Stimulated activated CD4-positive, alpha-beta T cell treated with anti-CD3 and anti-CD28 coated beads, Interleukin-12 subunit alpha, Interleukin-12 subunit beta, amount 100 ng/mL, for 4 hours (primary cell): Measurements from ENCODE around the gene ATP2C2.
"Not testable (repeated sequence)": the region's sequence is repeated elsewhere in the genome, so short reads cannot be mapped to it uniquely, and the experiment has no call there.

Source experiments
- DNase-seq: peaks from one replicate; pipeline ENCODE4 v3.0.0-alpha.2; 2020

Gene ATP2C2

DNA sequence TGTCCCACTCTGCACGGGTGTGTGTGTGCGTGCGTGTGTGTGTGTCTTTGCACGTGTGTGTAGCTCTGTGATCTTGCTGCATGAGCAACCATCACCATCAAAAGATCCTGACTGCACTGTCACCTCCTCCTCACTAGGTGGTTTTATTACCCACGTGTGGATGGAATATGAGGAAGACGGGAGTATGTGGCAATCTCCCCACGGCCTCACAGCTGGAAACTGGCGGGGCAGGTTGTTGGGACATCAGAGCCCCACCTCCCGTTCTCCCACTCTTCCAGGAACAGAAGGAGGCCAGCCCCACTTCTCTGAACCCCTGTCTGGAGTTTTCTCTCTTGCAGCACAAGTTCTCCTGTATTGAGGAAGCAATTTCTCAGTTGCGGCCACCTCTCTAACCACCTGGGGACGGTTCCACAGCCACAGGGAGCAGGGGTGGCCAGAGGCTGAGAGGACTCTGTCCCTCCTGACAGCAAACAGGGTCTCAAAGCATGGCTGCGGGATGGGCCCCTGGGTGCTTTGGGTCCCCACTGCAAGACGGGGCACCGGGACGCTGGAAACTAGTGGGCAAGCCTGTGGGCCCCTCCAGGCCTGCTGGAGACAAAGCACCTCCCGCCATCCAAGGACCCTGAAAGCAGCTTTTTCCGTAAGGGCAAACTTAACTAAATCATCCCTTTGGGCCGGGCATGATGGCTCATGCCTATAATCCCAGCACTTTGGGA lies 27.9 kb upstream of the ATP2C2 start:
- DNase-seq = no peak

DNA sequence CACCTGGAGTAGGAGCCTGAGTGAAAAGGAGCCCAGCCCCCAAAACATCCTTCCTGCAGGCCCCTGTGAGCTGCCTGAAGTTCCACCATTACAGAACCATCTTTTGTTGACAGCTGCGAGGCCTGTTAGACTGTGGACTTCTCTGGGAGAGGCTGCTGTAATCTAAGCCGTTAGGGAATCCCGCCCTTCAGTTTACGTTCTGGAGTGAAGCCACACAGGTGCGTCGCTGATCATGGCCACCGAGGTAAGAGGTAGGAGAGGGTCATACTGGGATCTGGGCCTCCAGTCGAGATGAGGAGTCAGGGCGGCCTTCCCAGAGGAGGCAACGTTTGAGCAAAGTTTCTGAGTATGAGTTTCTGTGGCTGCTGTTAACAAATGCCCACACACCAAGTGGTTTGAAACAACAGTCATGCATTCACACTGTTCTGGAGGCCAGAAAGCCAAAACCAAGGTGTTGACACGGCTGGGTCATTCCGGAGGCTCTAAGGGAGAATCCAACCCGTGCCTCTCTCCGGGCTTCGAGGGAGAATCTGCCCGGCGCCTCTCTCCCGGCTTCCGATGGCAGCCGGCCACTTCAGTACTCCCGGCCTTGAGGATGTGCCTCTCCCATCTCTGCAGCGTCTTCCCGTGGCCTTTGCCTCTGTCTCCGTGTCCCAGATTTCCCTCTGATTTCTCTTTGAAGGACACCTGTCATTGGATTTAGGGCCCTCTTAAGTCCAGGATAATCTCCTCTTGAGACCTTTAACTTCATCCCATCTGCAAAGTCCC lies 26.6 kb upstream of the ATP2C2 start:
- no peak for DNase-seq

DNA sequence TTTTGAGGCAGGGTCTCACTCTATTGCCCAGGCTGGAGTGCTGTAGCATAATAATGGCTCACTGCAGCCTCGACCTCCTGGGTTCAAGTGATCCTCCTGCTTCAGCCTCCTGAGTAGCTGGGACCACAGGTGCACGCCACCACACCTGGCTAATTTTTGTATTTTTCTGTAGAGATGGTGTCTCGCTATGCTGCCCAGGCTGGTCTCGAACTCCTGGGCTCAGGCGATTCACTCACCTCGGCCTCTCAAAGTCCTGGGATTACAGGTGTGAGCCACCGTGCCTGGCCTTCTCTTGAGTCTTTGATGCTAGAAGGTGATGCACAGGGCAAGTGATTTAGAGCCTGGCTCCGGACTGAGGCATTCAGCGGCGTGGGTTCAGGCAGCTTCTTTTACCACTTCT lies 24.5 kb upstream of the ATP2C2 start:
- DNase-seq = not testable (repeated sequence)

DNA sequence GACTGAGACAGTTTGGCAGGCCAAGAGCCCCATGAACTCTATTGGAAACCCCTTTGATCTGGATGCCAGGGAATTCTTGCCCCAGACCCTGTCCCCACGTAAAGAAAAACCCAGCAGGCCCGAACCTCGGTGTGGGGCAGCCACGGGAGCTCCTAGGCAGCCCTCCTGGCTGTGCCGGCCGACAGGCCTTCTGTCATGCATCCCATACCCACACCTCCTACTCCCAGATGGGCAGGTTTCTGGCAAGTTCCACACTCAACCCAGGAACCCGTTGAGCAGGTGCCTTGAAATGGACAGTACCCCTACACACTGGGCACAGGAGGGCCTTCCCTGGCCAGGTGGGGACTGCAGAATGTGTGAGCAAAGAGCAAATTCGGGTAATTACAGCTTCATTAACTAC lies 23.6 kb upstream of the ATP2C2 start:
- no peak for DNase-seq

DNA sequence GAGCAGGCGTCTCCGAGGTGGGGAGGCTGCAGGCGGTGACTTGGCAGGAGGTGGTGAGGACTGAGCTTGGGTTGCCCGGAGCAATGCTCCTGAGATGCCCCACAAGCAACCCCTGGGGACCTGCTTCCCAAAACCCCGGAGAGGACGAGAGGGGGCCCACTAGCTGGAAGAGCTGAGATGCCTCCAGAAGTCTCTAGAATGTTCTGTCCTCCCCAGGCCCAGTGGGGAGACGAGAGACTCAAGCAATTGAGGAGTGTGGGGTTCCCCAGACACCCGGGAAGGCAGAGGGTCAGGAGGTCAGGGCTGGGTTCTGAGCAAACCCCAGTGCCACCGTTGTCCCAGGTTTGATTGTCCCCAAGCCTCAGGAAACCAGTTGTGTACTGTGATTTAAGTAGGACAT lies 21.2 kb upstream of the ATP2C2 start:
- DNase-seq = no peak

DNA sequence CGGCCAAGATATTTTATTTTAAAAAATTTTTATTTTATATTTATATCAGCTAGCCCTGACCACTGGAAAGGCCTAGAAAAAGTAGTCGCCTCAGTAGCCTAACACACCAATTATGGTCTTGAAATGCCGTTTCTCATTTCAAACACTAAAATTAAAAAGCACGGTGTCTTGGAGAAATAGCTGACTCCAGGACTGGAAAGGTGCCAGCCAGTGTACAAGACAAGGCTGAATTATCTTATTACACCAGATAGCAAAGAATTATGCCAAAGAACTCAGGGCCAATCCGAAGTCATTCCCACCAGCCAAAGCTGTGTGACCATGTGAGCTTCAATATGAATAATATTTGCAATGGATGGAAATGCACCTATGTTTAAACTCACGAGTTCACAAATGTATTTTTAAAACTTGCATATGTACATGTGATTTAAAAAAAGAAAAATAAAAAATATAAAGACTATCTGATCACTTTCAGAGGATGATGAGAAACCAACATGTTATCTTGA lies 19.9 kb upstream of the ATP2C2 start:
- no peak for DNase-seq

DNA sequence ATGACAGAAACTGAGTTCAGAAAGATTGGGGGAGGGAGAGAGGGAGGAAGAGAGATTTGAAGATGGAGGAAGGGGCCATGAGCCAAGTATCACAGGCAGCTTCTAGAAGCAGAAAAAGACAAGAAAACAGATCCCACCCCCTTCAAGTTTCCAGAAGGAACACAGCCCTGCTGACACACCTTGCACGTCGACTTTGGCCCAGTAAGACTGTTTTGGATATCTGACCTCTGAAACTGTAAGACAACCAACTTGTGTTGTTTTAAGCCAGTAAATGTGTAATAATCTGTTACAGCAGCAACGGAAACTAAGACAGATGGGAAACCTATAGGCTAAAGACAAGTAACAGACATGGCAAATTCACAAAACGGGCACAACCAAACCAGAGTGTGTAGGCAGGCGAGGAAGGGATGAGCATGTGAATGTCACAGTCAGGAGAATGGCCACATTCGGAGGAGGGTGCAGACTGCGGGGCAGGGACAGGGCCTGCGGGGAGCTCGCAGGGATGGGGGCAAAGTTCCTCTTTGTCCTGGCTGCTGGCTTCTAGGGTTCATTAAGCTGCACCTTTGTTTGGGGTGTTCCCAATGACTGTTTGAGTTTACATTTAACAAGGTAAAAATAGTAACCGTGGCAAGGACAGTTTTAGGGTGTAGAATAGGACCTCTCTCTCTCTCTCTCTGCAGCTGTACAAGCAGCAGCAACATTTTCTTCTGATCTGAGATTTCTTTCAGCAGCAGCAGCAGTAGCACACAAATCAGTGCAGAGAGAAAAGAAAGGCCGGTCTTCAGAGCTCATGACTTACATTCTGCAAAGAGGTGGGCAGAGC lies 18.3 kb upstream of the ATP2C2 start:
- no peak for DNase-seq

DNA sequence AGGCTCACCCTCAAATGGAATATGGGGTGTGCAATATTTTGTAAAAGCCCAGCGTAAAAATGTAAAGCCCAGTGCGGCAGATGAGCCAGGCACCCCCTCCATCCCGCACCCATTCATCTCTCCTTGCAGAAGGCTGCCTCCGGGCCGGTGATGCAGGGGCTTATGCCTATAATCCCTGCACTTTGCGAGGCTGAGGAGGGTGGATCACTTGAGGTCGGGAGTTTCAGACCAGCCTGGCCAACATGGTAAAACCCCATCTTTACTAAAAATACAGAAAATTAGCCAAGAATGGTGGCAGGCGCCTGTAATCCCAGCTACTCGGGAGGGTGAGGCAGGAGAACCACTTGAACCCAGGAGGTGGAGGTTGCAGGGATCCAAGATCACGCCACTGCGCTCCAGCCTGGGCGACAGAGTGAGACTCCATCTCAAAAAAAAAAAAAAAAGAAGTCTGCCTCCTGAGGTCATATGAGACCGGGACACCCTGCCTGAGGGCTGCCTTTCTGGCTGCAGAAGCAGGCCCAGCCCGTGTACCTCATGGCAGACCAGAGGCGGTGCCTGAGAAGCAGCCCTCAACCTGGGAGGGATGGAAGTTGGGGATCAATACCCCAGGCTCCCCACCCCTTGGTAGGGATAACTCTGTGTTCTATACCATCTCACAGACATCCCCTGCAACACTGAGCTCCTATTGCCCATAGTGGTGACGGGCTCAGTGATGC lies 17.5 kb upstream of the ATP2C2 start:
- DNase-seq = no peak

DNA sequence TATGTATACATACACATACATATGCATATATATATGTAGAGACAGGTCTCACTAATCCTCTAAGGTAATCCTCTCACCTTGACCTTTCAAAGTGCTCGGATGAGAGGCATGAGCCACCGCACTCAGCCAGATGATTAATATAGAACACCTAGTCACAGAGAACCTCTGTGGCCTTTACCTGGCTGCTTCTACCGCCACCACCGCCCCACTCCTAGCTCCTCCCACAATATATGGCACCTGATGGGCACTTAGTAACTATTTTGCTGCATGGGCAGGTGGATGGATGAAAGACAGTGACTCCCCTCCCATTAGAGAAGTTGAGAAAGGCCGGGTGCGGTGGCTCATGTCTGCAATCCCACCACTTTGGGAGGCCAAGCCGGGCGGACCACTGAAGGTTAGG lies 16.7 kb upstream of the ATP2C2 start:
- DNase-seq = no peak

DNA sequence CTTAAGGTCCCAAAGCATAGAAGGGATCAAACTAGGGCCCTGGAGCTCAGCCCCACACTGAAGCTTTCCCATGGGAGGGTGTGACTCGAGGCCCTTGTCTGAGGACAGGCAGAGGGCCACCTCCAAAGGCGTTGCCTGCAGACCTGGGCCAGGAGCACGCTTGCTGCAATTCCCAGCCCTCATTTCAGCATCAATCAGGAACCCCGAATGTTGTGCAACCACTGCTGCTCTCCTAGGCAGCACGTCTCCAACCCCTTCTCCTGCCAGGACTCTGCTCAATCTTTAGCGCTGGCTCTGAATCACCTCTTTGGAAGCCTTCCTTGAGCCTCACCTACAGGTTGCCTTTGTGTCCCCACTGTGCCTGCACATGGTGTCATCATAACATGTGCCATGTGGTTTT lies 14.0 kb upstream of the ATP2C2 start:
- no peak for DNase-seq

DNA sequence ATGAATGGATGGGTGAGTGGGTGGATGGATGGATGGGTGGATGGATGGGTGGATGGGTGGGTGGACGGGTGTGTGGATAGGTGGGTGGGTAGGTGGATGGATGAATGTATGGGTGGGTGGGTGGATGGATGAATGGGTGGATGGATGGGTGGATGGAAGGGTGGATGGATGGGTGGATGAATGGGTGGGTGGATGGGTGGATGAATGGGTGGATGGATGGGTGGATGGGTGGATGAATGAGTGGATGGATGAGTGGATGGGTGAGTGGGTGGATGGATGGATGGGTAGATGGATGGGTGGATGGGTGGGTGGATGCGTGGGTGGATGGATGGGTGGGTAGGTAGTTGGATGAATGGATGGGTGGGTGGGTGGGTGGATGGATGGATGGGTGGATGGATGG lies 13.2 kb upstream of the ATP2C2 start:
- DNase-seq = no peak

DNA sequence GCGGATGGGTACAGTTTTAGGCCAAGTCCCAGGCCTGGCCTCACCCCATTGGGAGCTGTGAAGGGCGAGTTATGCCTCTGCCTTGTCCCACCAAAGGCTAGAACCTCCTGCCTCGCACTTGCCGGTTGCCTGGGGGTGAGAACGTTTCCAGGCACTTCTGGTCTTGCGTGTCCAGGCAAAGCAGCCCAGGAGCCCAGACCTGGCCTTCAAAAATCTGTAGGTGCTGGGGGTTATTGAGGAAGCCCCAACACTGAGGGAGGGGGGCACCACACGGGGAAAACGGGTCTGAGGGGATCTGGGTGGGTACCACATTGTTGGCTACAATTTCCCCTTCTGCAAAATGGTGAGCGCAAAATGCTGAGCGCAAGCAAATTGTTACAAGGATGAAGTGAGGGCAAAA lies 12.2 kb upstream of the ATP2C2 start:
- no peak for DNase-seq

DNA sequence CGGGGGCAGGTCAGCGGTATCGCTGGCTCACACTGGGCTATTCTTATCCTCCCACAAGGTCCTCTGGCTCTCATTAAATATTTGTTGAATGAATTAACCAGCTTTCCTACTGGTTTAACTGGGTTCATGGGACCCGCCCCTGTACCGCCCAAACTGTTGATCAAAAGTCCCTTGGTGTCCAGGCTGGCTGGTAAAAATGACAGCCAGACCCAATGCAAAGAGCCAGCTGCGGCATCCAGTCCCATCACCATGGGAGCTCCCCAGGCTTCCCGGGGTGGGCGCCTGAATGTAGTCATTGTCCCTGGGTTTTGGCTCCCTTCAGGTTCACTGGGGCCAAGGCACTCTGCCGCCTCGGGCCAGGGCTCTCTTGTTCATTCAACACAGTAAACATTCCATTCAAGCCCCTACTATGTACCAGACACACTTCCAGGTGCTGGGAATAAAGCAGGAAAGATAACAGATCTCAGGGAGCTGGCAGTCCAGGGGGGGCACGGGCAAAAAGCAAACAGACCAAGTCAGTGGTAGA lies 11.7 kb upstream of the ATP2C2 start:
- DNase-seq = no peak

DNA sequence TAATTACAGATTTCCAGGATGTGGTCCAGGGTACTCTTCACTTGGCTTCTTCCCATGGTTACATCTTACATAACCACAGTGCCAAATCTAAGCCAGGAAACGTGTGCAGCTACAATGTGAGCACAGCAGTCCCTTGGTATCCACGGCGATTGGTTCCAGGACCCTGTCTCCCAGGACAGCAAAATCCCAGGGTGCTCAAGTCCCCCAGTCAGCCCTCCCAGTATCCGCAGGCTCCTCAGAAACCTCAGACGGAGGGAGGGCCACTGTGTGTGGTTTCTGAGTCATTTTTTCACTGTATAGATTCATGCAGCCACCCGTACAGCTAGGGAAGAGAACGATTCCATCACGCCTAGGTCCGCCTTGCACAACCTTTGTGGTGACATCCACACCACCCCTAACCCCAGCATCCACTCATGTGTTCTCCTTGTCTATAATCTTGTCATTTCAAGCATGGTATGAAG lies 11.1 kb upstream of the ATP2C2 start:
- no peak for DNase-seq

DNA sequence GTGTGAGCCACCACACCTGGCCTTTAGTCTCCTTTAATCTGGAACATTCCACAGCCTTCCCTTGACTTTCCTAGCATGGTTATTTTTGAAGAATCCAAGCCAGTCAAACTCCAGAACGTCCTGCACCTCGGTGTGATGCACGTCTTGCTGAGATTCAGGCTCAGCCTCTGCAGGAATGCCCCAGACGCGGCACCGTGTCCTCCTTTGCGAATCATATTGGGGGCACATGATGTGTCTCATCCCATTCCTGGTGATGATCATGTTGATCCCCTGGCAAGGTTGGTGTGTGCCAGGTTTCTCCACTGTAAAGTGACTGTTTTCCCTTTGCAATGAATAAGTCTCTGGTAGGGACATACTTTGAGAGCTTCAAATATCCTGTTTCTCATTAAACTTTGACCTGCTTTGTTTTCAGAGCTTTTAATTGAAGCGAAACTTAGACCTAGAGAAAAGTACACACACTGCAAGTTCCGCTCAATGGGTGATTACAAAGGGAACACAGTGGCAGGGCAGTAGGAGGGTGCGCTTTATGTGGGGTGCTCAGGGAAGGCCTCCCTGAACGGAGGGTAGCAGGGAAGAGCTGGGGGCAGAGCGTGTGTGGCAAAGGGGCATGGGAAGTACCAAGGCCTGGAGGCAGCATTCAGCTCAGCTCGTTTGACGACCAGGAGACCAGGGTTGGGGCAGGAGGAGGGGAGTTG lies 9.6 kb upstream of the ATP2C2 start:
- DNase-seq = no peak

DNA sequence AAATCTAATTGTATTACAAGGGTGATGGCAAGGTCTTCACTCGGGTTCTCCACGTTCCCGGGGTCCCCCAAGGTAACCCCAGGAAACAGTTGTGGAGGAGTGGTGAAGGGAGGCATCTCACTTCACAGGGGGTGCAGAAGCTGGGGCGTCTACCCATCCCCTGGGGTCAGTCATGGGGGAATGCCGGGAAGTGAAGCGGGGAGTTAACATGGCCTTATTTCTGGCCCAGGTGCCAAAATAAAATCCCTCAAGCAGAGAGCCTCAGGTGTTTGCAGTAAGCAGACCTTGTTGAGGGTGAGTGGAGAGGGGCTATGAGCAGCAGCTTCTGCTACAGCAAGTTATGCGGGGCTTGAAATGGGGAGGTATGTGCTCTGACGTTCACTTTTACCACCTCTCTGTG lies 9.0 kb upstream of the ATP2C2 start:
- DNase-seq = no peak

DNA sequence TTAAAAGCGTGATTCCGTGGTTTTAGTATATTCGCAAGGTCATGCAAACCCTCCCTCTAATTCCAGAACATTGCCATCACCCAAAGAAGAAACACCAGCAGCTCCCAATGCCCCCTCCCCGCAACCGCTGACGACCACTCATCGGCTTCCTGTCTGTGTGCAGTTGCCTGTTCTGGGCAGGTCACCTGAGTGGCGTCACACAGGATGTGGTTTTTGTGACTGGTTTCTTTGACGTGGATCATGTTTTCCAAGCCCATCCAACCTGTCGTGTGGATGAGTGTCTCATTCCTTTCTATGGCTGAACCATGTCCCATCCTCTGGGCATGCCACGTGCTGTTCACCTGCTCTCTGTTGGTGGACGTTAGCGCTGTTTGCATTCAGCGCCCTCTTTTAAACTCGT lies 8.2 kb upstream of the ATP2C2 start:
- DNase-seq = no peak

DNA sequence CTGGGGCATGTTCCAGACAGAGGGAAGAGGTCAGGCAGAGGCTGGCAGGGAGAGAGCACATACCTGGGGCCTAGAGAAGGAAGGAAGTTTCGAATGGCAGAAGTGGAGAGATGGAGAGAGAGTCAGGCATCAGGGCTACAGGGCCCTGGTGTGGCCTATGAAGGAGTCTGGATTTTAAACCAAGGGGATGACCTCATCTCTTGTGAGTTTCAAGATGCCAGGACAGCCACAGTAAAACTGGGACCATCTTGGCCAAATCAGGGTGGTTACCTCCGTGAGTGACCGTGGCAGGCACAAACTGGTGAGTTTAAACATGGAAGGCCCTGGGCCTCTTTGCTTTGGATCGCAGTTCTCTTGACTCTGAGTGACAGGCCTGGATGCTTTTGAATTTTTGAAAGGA lies 7.6 kb upstream of the ATP2C2 start:
- DNase-seq = no peak

DNA sequence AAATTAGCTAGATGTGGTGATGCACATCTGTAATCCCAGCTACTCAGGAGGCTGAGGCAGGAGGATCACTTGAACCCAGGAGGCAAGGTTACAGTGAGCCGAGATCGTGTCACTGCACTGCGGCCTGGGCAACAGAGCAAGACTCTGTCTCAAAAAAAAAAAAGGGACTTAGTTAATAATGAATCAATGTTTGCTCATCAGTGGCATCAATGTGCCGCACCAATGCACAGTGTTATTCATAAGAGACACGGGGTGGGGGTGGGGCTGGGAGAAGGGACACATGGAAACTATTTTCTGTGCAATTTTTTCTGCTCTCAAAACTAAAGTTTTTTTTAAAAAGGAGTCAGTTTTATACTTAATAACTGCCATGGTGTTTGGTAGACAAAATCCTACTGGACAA lies 6.8 kb upstream of the ATP2C2 start:
- no peak for DNase-seq

DNA sequence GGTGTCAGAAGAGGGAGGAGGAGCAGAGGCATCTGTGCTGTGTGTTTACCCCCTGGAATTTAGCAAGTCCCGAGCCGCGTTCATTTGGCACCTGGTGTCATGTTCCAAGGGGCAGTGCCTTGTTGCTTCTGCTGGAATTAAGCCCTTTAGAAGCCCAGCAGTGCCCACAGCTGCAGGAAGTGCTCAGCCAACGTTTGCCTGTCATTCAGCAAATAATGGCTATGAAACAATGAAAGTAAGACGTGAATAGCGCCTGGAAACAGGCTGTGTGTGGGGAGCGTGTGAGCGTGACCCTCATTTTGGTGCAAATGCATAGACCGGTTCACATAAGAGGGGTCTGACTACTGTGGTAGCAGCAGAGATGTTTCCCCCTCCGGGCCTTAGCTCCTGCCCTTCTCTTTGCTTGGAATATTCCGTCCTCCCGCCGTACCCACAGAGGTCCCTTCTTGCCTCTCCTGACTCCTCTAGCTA lies 5.8 kb upstream of the ATP2C2 start:
- no peak for DNase-seq

DNA sequence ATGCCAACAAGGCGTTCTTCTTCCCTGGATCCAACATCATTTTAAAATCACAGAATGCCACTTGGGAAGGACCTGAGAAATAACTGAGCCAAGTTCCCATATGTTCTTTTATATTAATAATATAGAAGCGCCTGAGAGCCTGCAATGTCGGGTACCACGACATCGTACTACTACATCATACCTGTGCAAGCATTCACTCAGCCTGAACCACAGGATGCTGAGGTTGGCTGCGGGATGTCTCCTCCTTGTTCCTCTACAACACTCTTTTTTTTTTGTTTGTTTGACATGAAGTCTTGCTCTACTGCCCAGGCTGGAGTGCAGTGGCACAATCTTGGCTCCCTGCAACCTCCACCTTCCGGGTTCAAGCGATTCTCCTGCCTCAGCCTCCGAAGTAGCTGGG lies 2.1 kb upstream of the ATP2C2 start:
- no peak for DNase-seq

DNA sequence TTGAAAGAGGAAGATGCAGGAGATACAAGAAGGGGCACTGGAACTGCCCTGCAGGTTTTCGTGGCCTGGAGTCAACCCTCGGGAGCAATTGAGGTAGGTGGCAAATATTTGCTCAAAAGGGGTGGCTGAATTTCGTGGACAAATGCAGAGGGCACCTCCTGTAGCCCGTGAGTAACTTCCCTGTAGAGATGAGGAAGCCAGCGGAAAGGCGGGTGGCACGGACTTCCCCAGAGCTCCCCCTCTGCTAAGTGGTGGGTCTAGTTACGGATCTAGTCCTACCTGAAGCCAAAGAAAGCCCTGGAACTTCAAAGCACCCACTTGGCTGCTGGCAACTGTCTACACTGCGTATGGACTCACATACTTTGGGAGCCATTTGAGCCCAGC lies 1.0 kb upstream of the ATP2C2 start:
- DNase-seq = no peak
